GM21390 (cell line): ENCODE data around the gene LCK.
"Not testable (repeated sequence)": the region's sequence is repeated elsewhere in the genome, so short reads cannot be mapped to it uniquely, and the experiment has no call there.

ENCODE experiments used
- ATAC-seq: cut with Tn5 transposase; IDR thresholded peaks from one replicate; pipeline ENCODE4 v1.9.1; 2021; ENCODE audit not compliant: unreplicated experiment

The LCK gene

DNA sequence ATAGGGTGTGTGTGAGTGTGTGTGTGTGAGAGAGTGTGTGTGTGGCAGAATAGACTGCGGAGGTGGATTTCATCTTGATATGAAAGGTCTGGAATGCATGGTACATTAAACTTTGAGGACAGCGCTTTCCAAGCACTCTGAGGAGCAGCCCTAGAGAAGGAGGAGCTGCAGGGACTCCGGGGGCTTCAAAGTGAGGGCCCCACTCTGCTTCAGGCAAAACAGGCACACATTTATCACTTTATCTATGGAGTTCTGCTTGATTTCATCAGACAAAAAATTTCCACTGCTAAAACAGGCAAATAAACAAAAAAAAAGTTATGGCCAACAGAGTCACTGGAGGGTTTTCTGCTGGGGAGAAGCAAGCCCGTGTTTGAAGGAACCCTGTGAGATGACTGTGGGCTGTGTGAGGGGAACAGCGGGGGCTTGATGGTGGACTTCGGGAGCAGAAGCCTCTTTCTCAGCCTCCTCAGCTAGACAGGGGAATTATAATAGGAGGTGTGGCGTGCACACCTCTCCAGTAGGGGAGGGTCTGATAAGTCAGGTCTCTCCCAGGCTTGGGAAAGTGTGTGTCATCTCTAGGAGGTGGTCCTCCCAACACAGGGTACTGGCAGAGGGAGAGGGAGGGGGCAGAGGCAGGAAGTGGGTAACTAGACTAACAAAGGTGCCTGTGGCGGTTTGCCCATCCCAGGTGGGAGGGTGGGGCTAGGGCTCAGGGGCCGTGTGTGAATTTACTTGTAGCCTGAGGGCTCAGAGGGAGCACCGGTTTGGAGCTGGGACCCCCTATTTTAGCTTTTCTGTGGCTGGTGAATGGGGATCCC, 22.5 kb downstream of the LCK start:
- no peak for ATAC-seq

- ATAC-seq: no peak
Observed at GRCh38 chr1:32274646-32275340, 23.7 kb downstream of the LCK start.

DNA sequence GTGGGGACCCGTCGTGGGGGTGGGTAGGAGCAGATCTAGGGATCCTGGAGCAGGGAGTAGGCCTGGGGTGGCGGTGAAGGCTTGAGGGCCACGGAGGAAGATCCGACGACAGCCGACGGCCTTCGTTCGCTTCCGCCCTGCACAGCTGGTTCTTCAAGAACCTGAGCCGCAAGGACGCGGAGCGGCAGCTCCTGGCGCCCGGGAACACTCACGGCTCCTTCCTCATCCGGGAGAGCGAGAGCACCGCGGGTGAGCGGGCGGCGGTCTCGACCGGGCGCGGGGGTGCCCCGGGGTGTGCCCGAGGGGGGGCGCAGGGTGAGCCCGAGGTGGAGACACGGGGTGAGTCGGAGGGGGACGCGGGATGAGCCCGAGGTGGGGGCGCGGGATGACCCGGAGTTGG, 24.4 kb downstream of the LCK start:
- ATAC-seq: no peak

DNA sequence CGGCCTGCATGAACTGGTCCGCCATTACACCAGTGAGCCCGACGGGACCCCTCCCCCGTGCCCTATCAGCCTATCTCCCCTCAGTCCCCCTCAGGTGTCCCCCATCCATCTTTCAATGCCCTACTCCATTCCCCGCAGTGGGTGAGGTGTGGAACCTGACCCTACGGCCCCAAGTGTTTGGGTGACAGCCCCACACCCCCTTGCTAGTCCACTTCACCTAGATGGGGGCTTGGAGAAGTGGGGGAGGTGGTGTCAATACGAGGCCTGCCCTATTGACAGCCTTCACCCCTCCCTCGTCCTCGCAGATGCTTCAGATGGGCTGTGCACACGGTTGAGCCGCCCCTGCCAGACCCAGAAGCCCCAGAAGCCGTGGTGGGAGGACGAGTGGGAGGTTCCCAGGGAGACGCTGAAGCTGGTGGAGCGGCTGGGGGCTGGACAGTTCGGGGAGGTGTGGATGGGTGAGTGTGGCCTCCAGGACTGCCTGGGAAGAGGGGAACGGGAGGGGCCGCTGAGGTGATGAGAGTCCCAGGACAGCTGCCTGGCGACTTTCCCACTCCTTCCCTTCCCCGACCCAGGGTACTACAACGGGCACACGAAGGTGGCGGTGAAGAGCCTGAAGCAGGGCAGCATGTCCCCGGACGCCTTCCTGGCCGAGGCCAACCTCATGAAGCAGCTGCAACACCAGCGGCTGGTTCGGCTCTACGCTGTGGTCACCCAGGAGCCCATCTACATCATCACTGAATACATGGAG, 25.1 kb downstream of the LCK start:
- no peak for ATAC-seq

DNA sequence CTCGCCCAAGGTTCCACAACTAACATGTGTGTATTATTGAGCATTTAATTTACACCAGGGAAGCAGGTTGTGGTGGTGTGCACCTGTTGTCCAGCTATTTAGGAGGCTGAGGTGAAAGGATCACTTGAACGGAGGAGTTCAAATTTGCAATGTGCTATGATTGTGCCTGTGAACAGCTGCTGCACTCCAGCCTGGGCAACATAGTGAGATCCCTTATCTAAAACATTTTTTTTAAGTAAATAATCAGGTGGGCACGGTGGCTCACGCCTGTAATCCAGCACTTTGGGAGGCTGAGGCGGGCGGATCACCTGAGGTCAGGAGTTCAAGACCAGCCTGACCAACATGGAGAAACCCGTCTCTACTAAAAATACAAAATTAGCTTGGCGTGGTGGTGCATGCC, 33.7 kb downstream of the LCK start:
- ATAC-seq: not testable (repeated sequence)

- ATAC-seq: no peak
Observed at GRCh38 chr1:32285658-32286057, 34.6 kb downstream of the LCK start.

DNA sequence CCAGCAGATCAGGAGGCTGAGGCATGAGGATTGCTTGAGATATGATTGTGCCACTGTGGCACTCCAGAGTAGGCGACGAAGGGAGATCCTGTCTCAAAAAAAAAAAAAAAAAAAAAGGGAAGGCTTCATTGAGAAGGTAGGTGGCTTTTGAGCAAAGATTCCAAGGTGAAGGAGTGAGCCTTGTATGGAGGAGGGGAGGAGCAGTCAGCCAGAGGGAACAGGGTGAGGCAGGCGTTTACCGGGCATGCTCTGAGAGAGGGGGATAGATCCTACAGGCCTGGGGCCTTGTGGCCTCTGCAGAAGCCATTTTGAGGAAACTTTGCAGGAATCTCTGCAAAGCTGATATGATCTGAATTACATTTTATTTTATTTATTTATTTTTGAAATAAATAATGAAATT, 35.7 kb downstream of the LCK start:
- no peak for ATAC-seq

DNA sequence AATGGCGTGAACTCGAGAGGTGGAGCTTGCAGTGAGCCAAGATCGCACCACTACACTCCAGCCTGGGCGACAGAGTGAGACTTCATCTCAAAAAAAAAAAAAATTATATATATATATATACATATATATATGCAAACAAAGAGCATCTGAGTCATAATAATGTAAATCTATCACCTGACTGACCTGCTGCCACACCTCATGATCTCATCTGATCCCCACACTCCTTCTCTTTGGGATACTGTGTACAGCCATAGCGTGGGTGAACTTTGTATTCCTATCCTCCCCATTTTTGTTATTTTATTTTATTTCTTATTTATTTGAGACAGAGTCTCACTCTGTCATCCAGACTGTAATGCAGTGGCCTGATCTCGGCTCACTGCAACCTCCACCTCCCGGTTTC, 38.2 kb downstream of the LCK start:
- no peak for ATAC-seq

GRCh38 chr1:32291145-32291707, 40.2 kb downstream of the LCK start:
- peak; percentile 4 for ATAC-seq

DNA sequence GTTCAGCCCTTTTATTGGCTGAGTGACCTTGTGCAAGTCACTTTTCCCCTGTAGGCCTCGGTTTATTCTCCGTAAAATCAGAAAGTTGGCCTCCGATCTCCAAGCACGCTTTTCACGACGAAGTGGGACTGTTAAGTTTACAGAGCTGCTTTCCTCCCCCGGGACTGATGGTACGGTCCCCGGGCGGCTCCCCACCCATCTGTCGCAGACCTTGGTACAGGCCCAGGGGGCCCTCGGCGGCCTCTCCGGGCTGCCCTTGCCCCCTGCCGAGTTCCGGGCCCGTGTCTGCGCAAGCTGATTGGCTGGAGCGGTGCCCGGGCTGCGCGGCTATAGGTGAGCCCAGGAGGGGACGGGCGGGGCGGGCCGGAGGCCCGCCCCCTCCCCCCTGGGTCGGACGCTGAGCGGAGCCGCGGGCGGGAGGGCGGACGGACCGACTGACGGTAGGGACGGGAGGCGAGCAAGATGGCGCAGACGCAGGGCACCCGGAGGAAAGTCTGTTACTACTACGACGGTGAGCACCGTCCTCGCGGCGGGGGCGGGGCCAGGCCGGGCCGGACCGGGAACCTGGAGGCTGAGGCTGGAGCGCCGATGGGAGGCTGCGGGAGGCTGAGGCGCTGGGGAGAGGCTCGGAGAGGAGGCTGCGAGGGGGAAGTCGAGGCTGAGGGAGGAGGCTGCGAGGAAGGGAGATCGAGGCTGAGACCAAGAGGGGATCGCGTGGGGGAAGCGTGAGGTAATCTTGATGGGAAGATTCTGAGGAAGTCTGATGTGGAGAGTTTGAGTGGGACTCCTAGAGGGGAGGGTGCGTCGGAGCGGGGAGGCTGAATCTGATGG, 40.9 kb downstream of the LCK start, which contains the start of gene HDAC1:
TSS of gene HDAC1 (plus strand) at position 376 of the 831 bp plus-strand sequence. CDS start at position 463, 87 bp downstream.
- ATAC-seq: peak; percentile 98

- ATAC-seq: not testable (repeated sequence)
Observed at GRCh38 chr1:32298211-32298610, 47.1 kb downstream of the LCK start.

GRCh38 chr1:32299327-32299726, 48.3 kb downstream of the LCK start:
- ATAC-seq: no peak

DNA sequence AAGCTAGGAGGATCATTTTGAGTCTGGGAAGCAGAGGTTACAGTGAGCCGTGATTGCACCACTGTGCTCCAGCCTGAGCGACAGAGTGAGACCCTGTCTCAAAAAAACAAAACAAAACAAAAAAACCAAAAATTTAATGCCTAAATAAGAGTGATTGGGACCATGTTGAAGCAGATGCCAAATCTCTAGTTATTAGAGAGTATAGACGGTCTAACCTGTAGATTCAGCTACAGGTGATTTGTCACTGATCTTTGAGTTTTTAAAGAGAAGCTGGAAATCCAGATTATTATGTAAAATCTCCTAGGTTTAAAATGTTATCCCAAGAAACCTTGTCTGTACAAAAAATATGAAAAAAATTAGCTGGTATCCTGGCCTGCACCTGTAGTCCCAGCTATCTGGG, 52.3 kb downstream of the LCK start:
- ATAC-seq: no peak

- no peak for ATAC-seq
Observed at GRCh38 chr1:32303997-32304622, 53.0 kb downstream of the LCK start.

GRCh38 chr1:32305310-32305709, 54.2 kb downstream of the LCK start:
- no peak for ATAC-seq

DNA sequence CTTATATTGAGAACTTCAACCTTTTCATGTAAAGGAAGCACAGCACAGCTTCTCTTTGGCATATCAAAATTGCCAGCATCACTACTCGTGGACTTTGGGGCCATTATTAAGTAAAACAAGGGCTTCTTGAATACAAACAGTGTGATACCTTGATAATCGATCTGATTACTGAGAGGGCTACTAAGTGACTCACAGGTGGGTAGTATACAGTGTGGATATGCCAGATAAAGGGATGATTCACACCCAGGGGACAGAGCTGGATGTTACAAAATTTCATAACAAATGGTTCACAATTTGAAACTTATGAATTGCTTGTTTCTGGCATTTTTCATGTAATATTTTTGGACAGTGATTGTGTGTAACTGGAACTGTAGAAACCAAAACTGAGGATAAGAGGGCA, 56.3 kb downstream of the LCK start:
- ATAC-seq: no peak

DNA sequence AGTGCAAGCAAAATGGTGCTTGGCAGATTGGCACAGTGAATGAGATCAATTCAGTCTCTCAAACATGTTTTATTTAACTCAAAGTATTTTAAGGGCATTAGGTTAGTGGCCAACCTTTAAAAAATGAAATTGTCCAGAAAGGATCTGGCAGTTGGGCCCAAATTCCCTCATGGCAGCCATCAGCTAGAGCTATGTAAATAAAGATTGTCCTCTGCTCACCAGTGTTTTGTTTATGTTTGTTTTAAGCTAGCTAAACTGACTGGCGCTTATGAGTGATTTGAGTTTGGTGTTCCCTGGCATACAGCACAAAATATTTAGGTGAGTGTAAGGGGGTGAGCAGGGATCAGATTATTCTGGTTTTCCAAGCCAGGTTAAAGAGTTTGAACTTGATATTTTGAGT, 58.9 kb downstream of the LCK start:
- ATAC-seq: no peak

GRCh38 chr1:32311709-32312393, 60.8 kb downstream of the LCK start:
- ATAC-seq: no peak

DNA sequence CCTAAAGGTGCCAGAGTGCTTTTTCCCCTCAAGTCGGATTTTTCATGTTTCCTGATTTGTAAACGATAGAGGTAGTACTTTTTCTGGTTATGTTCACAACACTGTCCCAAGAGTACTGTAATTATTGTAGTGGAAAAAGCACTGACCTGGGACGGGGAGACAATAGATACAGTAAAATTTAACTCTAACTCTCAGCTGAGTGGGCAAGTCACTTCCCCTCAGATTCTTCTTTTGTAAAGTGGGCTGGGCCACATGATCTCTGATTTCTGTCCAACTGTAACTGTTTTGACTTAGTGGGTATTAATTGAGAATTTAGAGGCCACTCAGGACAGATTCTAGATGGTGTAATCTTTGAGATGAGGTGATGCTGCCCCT, 65.8 kb downstream of the LCK start:
- ATAC-seq: peak; percentile 31
